Bronchus fibroblast of lung (primary cell): ENCODE data around the gene UIMC1. TPM values are rescaled to one million over a fixed set of nuclear protein-coding genes. Genes with fewer than 3 reads are reported as not detected.

Experiments used
- total RNA-seq: library from RNA; depleted of rRNA; stranded (reverse); fragments of >200 nt; gene quantifications from 2 replicates; pipeline ENCODE4 v1.2.3, GENCODE V29; 2015

Gene UIMC1
- total RNA-seq: 15.0 and 15.8 TPM in 2 replicates

DNA sequence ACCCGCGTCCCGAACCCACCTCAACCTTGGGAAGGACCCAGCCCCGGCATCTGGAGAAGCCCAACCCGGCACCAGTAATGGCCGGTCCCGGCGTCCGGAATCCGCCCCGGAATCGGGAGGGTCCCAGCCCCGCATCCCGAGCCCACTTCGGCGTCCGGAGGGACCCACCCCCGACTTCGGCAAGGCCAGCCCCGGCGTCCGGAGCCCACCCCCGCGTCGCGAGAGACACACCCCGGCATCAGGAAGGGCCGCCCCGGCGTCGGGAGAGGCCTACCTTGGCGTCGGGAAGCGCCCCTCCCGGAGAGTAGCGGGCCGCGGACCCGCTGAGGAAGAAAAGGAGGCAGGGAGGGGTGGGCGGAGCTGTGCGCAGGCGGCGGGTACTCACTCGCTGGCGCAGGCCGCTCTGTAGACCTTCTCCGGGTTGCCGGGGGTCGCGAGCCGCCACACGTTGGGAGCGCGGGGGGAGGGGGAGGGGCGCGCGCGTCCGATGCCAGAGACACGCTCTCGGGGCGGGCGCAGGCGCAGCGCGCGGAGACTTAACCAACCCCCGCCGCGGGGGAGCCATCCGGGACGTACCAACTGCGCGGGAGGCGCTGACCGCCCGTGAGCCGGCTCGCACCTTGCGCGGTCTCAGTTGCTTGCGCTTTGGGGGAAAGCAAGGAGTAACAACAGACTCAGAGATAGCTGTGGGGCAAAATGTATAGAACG is at the start of gene UIMC1:
Gene UIMC1 (minus strand): TSS at position 515 of the 708 bp plus-strand sequence. CDS start 24,164 bp downstream, outside the sequence.

DNA sequence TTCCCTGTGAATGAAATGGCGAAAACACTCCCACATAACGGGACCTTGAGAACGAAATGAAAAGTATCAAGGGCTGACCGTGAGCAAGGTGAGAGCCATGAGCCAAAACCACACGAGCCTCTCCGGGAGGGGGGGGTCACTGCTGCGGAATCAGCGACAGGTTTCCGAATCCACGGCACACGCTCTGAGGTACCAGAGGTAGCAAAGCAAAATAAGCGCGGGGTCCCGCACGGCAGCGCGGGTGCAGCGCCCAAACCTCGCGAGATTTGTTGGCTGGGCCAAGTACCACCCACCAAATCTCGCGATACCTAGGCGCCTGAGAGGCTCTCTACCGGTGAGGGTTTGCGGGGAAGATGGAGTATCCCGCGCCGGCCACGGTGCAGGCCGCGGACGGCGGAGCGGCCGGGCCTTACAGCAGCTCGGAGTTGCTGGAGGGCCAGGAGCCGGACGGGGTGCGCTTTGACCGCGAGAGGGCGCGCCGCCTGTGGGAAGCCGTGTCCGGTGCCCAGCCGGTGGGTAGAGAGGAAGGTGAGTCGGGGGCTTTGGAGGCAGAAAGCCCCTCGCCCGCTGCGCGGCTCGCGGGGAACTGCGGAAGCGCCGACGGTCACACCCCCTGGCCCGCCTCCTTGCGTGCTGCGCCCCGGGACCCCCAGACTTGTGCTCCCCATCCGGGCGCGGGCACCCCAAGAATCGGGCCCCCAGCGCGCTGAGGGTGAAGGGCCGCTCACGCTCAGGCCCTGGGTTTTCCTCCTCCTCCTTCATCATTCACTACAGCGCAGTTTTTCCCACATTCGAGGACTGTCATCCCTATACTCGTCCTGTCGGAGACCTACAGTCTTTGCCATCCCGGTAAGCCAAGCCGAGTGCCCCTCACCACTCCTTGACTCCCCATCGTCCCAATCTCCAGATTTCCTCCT is 16.1 kb upstream of the UIMC1 start, which contains the start of gene ZNF346:
Gene ZNF346 (plus strand): TSS at position 311 of the 917 bp plus-strand sequence. CDS start 43 bp downstream, at position 354.

DNA sequence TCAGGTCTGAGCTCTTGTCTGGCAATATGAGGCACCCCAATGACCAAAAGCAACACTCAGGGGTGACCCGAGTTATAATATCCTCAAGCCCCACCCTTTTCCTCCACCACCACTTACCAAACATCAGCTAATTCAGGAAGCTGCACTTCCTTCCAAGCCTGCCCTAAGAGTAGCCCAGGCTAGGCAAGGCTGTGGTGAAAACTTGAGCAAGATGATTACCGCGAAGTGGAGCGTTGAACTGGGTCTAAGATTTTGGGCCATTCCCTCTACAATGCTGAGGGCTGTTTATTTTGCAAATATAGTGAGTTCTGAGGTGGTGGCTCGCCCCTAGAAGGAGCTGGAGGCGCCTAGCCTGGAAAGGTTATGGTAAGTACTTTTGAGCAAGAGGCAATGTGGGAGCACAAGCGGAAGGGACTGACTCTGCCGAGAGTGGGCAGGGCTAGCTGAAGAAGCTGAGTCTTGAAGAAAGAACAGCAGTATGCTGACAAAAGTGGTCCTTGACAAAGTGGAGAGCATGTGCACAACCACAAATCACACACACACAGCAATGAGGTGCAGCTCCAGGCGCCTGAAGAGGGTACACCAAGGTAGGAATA is 107.2 kb downstream of the UIMC1 start, which contains the start of gene HK3:
Gene HK3 (minus strand): TSS at position 51 of the 596 bp plus-strand sequence. CDS start 3,187 bp downstream, outside the sequence.

Other genes starting within 250 kb of the UIMC1 start
- 0.17 TPM in 1 of 2 replicates, not detected in the other for gene UNC5A, start 196.2 kb downstream of the UIMC1 start, total RNA-seq
- gene HK3, start 107.4 kb downstream of the UIMC1 start, total RNA-seq: not detected in 2 replicates
- gene ZNF346, start 15.9 kb upstream of the UIMC1 start, total RNA-seq: 8.6 and 10.7 TPM in 2 replicates
- gene FGFR4, start 80.1 kb upstream of the UIMC1 start, total RNA-seq: 8.8 and 9.1 TPM in 2 replicates
- 14.0 and 15.6 TPM in 2 replicates for gene NSD1, start 127.0 kb upstream of the UIMC1 start, total RNA-seq